Heart right ventricle (tissue), 16 donors: Measurements from ENCODE around the gene NBDY. TPM values are rescaled to one million over a fixed set of nuclear protein-coding genes. Genes with fewer than 3 reads are reported as not detected.
"Not testable (repeated sequence)": the region's sequence is repeated elsewhere in the genome, so short reads cannot be mapped to it uniquely, and the experiment has no call there.

Experiments used
- ATAC-seq, 8 donors: fragments of 200-7000 bp; cut with Tn5 transposase; one replicate each; pipeline ENCODE4 v1.9.1; 2020; ENCODE audit warnings: mild to moderate bottlenecking in 8 of 8, moderate library complexity in 8 of 8, moderate number of reproducible peaks in 1 of 8
- DNase-seq, 2 donors: peaks; one replicate each; pipeline ENCODE4 v3.0.0-alpha.2; 2020
- H3K27ac ChIP-seq, 10 donors: fragments of 200-600 bp; sonication (generic) in 2 of 10; one replicate each; pipeline versions ENCODE4 v1.5.0 to v1.8.0; 2020 to 2022; ENCODE audit warnings: mild to moderate bottlenecking in 3 of 10
- H3K27me3 ChIP-seq, 7 donors: fragments of 200-600 bp; one replicate each; pipeline ENCODE4 v1.8.0; 2021 to 2022; ENCODE audit warnings: mild to moderate bottlenecking in 2 of 7
- H3K36me3 ChIP-seq, 9 donors: fragments of 200-600 bp; sonication (generic) in 1 of 9; one replicate each; pipeline versions ENCODE4 v1.5.0 to v1.8.0; 2020 to 2022; ENCODE audit warnings: mild to moderate bottlenecking in 2 of 9
- H3K4me1 ChIP-seq, 9 donors: fragments of 200-600 bp; sonication (generic) in 1 of 9; one replicate each; pipeline versions ENCODE4 v1.5.0 to v1.8.0; 2020 to 2022; ENCODE audit warnings: mild to moderate bottlenecking in 4 of 9
- H3K4me3 ChIP-seq, 10 donors: fragments of 200-600 bp; sonication (generic) in 2 of 10; one replicate each; pipeline versions ENCODE4 v1.5.0 to v1.8.0; 2020 to 2022; ENCODE audit warnings: mild to moderate bottlenecking in 7 of 10, moderate library complexity in 2 of 10
- H3K9me3 ChIP-seq, 11 donors: fragments of 200-600 bp in 10 of 11; sonication (generic) in 2 of 11; one replicate each; pipeline versions ENCODE4 v1.5.0 to v1.8.0; 2013 to 2022; ENCODE audit warnings: mild to moderate bottlenecking in 2 of 11, control low read depth in 1 of 11, moderate library complexity in 1 of 11
- CTCF ChIP-seq, 9 donors: fragments of 200-600 bp; sonication (generic) in 2 of 9; IDR thresholded peaks; one replicate each; pipeline versions ENCODE4 v1.5.0 to v1.8.0; 2021 to 2022; ENCODE audit warnings: antibody characterized with exemption in 9 of 9, mild to moderate bottlenecking in 5 of 9, moderate library complexity in 1 of 9
- WGBS, 2 donors: extraction: QIAGEN DNeasy Blood & Tissue Kit; methylation state at CpG; one replicate each; pipeline ENCODE4 v1.1.7; 2013; ENCODE audit warnings: inconsistent platforms in 1 of 2; 5-methylcytosine and 5-hydroxymethylcytosine counted together
- intact Hi-C, 10 donors: fragments of 100-400 bp; cut with DNase I; formaldehyde crosslinking; loops; one replicate each; pipeline versions ENCODE4 v1.11.1 to v1.14.2; 2022
- polyA plus RNA-seq, 2 donors: library from polyadenylated mRNA; stranded (reverse); fragments of 200-250 nt; gene quantifications; one replicate each; pipeline ENCODE4 v1.2.3, GENCODE V29; 2013
- total RNA-seq, 10 donors: library from RNA; stranded (reverse); fragmentation: NEBNext Ultra II Directional in 3 of 10; extraction: Animal tissue kit (Norgen Biotek cat#: 25700) in 3 of 10; gene quantifications; one replicate each; pipeline versions ENCODE4 v1.2.1 to v1.2.4, GENCODE V29; 2021 to 2023
- donor health status: Arrhythmogenic right ventricular cardiomyopathy.
- donor health status: ischemic (EF 13 %, LVEDD 7.1; RV severe dilation, severe dysfunction).
- donor health status: healthy with polysubstance abuse.
- donor health status: DM: no; HTN: yes; CAD: no.
- donor health status: DM: no; HTN: no; CAD: no.
- donor health status: ischemic (EF 25% LVEDD 6.9; RV normal size, moderate dysfunction).
- donor health status: ischemic (EF 25% LVEDD 5.7; RV mildly dilated, moderate dysfunction).
- donor health status: healthy.
- donor health status: DM: yes; HTN: yes; CAD: no.
- donor health status: Ischemic cardiomyopathy.
- donor health status: ischemic (EF 35%, LVEDD 5.7; RV mildly dilated, moderate dysfunction).
- donor health status: nonischemic (EF 11% LVEDD 7.7; RV severe dilation, severe dysfunction).
- donor health status: DM: yes; HTN: yes; CAD: no.
- donor health status: PGD.
- donor health status: ischemic (EF 29% LVEDD 5.4; RV normal size, mild dysfunction).
- donor health status: nonischemic (EF 23%, LVEDD 6.1; RV moderate dilation, normal function).

Gene NBDY
- total and polyA plus RNA-seq, 12 donors = 11.4 to 36.7 (median 25.7) TPM

- H3K9me3 ChIP-seq = no peaks in the 10 kb centered on the region
- TF ChIP-seq CTCF (IDR thresholded peaks at IDR 0.05) = peak in 8 of 9 donors; percentile 9 to 62 (median 53)
- no peaks in the 10 kb centered on the region for H3K36me3 ChIP-seq
- peak overlapping the region in 3 of 10 donors; percentile 76 to 86 (median 83) for H3K27ac ChIP-seq
- 56 to 63% methylated on average over 27 of the region's 27 CpGs for WGBS, 2 donors
- intact Hi-C loops = loop anchor here in 2 of 10 donors (5.0 to 10.0 kb wide), 3 partner anchors 52 to 179 kb away; no protein-coding TSS in a partner anchor
- H3K4me1 ChIP-seq = peaks cover 0 to 12% (median 8%) of the 10 kb centered on the region in 9 donors
- peaks cover 0 to 4% (median 0%) of the 10 kb centered on the region in 7 donors for H3K27me3 ChIP-seq
- ATAC-seq = peak; percentile 71 to 91 (median 82)
- DNase-seq = peak; percentile 36 to 48
- peak overlapping the region in 5 of 10 donors; percentile 15 to 64 (median 52) for H3K4me3 ChIP-seq
Measured at GRCh38 chrX:56802921-56803849, 74.1 kb downstream of the NBDY start.

GRCh38 chrX:56803850-56804681, 75.0 kb downstream of the NBDY start:
- DNase-seq = no peak
- Histone ChIP-seq H3K36me3 (no peaks in the 10 kb centered on the region), H3K4me3 (no peak overlapping the region), H3K4me1 (peaks cover 0 to 12% (median 4%) of the 10 kb centered on the region in 9 donors), H3K27ac (no peak overlapping the region), H3K9me3 (no peaks in the 10 kb centered on the region), H3K27me3 (peaks cover 0 to 3% (median 0%) of the 10 kb centered on the region in 7 donors)
- ATAC-seq = peak in 2 of 8 donors; percentile 11 to 37
- WGBS, 2 donors = 76 to 84% methylated on average over 11 of the region's 11 CpGs
- no peak for TF ChIP-seq CTCF (IDR thresholded peaks at IDR 0.05)
- intact Hi-C loops = loop anchor here in 3 of 10 donors (2.0 to 10.0 kb wide), 4 partner anchors 51 to 178 kb away; no protein-coding TSS in a partner anchor

- ATAC-seq (no peak), DNase-seq (no peak)
- TF ChIP-seq CTCF (IDR thresholded peaks at IDR 0.05) = no peak
- no peaks in the 10 kb centered on the region for H3K36me3 ChIP-seq
- 82 to 94% methylated on average over 4 of the region's 4 CpGs for WGBS, 2 donors
- H3K27me3 ChIP-seq = peaks cover 0 to 11% (median 0%) of the 10 kb centered on the region in 7 donors
- no peaks in the 10 kb centered on the region for H3K9me3 ChIP-seq
- H3K4me1 ChIP-seq = peaks cover 0 to 12% (median 3%) of the 10 kb centered on the region in 9 donors
- intact Hi-C loops = loop anchor here in 3 of 10 donors (2.0 to 10.0 kb wide), 4 partner anchors 50 to 177 kb away; no protein-coding TSS in a partner anchor
- H3K27ac ChIP-seq = no peak overlapping the region
- H3K4me3 ChIP-seq = no peak overlapping the region
Measured at GRCh38 chrX:56804867-56805266, 75.8 kb downstream of the NBDY start.

GRCh38 chrX:56805399-56805798, 76.4 kb downstream of the NBDY start:
- no peak for DNase-seq
- Histone ChIP-seq H3K27me3 (peaks cover 0 to 16% (median 0%) of the 10 kb centered on the region in 7 donors), H3K27ac (no peak overlapping the region), H3K9me3 (no peaks in the 10 kb centered on the region), H3K36me3 (no peaks in the 10 kb centered on the region), H3K4me3 (no peak overlapping the region), H3K4me1 (peaks cover 0 to 12% (median 3%) of the 10 kb centered on the region in 9 donors)
- TF ChIP-seq CTCF (IDR thresholded peaks at IDR 0.05) = no peak
- intact Hi-C loops = loop anchor here in 2 of 10 donors (2.0 to 10.0 kb wide), 2 partner anchors 49 to 173 kb away; no protein-coding TSS in a partner anchor
- ATAC-seq = no peak
- WGBS, 2 donors = 0 to 100% methylated on average over 1 of the region's 1 CpG

GRCh38 chrX:56806176-56806575, 77.1 kb downstream of the NBDY start:
- not testable (repeated sequence) for H3K4me3 ChIP-seq, DNase-seq, H3K27ac ChIP-seq, H3K9me3 ChIP-seq, ATAC-seq, H3K36me3 ChIP-seq
- H3K4me1 ChIP-seq = peaks cover 0 to 12% (median 0%) of the 10 kb centered on the region in 9 donors
- intact Hi-C loops = loop anchor here in 1 of 10 donors (10.0 kb wide), 1 partner anchor 49 kb away; no protein-coding TSS in a partner anchor
- WGBS, 2 donors = 96 to 97% methylated on average over 2 of the region's 2 CpGs
- H3K27me3 ChIP-seq = peaks cover 0 to 22% (median 0%) of the 10 kb centered on the region in 7 donors
